Stimulated activated CD8-positive, alpha-beta memory T cell treated with anti-CD3 and anti-CD28 coated beads, Interleukin-7, amount 100 ng/mL, for 4 hours (primary cell): ENCODE results near the gene PHPT1.
"Not testable (repeated sequence)": the region's sequence is repeated elsewhere in the genome, so short reads cannot be mapped to it uniquely, and the experiment has no call there.

Experiments used
- DNase-seq, 2 donors: peaks; one replicate each; pipeline ENCODE4 v3.0.0-alpha.2; 2020; ENCODE audit warnings: low read depth in 2 of 2

The PHPT1 gene

DNA sequence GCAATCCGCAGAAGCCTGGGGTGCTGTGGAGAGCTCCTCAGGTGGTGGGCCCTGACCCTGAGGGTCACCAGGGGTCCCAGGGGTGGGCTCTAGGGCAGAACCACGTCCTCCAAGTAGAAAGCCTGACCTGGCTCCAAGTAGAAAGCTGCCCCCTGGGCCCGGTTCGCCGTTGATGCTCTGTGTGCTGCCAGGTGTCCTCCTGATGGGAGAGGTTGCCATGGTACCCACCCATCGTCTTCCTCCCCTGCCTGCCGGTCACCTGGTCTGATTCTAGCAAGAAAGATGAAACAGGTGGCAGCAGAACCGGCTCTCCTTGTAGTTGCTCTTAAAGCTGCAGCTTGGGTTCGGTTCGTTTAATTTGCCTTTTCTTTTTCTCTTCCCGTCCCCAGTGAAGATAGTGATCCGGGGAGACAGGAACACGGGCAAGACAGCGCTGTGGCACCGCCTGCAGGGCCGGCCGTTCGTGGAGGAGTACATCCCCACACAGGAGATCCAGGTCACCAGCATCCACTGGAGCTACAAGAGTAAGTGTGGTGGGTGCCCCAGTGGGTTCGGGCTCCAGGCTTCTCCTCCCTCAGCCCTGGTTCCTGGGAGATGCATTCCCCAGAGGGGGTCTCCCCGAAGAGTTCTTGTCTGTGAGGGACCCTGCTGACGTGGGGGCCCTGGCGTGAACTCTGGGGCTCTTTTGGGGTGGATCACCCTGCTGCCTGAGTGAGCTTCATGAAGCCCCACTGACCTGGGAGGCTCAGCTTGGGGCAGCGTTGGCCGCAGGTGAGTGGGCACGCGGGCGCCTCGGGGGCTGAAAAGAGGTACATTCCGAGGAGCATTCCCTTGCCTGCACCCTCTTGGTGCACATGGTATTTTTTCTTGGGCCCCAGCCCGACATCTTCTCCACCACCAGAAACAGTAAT lies 25.8 kb upstream of the PHPT1 start:
- no peak for DNase-seq

DNA sequence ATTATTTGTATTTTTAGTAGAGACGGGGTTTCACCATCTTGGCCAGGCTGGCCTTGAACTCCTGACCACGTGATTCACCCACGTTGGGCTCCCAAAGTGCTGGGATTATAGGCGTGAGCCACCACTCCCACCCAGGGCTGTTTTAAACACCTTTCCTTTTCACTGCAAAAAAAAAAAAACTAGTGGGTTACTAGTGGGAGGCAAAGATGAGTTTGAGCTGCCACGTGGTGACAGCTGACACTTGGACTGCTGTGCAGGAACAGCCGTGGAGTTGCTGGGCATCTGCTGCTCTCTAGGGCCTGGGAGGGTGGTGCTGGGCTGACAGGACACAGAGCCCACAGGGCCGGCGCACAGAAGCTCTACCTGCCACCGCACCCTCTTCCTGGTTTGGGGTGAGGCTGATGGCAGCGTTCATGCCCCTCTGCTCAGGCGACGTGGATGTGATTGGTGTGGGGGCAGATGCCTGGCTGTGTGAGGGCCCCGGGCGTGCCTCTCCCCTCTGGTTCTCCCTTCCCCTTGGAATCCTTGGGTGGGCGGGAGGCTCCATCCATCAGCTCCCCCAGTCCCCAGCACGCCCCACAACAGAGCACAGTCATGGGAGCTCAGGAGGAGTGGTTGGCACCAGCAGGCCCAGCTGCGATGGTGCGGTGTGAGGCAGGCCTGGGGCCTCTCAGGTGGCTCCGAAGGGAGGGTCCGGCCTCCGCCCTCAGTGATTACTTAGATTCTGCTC lies 24.5 kb upstream of the PHPT1 start:
- no peak for DNase-seq

DNA sequence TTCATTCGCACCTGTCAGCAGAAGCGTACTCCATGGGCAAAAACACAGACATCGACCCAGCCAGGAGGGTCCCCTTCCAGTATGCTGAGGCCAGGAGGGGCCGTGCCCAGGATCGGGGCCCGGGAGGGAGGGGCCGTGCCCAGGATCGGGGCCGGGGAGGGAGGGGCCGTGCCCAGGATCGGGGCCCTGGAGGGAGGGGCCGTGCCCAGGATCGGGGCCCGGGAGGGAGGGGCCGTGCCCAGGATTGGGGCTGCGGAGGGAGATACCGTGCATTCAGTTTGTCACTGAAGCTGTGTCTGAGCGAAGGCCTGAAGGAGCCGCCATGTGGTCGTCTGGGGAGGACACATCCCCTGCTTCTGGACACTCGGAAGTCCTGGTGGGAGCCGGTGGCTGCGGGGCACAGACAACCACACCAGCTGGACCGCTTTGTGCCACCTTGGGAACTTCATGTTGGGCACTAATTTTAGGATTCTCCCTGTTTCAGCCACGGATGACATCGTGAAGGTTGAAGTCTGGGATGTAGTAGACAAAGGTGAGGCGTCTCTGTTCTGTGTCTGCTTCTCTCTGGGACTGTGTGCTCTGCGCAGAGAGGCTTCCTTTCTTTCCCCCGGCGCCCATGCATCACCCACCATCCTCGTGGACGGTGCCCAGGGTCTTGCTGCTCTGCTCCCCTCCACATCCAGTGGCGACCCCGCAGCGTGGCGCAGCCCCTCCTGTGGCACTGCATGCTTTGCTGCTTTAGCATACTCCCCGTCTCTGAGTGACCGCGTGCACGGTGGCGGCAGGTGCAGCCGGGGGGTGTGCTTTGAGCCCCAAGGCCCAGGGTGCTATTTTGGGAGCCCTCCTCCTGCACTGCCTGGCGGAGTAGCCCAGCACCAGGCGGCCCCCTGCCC lies 23.7 kb upstream of the PHPT1 start:
- DNase-seq = no peak

DNA sequence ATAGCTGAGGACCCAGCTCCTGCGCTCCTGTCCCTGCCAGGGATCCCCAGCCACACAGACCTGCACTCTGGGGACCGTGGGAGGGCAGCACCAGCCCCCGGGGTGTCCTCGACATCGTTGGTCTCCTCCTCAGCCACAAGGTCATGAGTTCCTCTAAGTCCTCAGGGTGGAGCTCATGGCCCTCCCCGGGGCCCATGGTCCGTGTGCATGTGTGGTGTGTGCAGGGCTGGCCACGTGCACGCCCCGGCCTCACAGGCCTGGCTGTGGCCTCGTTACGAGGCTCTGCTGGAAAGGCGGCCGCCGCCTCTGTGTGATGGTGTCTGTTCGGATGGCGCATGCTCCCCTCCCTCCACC lies 23.0 kb upstream of the PHPT1 start:
- DNase-seq = no peak

DNA sequence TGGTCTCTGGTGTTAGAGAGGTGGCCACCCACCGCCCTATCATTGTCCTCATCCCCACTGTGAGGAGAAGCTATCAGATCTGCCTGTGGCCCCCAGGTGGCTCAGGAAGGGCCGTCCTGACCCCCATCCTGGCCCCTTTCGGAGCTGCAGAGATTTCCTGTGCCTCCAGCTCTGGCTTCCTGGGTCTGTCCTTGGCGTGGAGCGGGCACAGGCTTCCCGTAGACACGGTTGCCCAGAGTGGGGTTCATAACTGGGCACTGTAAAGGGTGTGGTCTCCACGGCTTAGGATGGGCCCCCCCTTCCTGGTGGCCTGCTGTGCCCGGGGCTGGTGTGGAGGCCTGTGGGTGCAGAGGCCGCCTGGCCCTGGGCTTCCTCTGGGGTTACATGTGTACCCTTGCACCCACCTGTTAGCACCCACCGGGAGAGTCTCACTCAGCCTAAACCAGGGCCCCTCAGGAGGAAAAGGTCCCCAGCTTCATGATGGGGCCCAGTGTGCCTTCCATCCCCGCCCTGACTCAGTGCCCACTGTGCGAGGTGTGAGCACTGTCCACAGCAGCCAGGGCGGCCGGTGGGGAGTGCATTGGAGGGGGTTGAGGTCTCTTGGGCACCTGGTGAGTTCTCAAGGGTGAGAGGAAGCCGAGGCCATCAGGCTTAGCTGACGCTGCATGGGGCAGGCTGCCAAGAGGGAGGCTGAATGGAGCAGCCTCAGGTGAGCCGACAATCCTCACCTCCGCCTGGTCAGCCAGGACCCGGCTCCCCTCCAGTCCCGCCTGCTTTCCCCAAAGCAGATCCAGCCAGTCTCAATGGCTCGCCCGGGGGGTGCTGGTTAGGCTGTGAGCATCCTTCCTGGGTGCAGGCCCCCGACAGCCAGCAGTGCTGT lies 22.3 kb upstream of the PHPT1 start:
- DNase-seq = no peak

DNA sequence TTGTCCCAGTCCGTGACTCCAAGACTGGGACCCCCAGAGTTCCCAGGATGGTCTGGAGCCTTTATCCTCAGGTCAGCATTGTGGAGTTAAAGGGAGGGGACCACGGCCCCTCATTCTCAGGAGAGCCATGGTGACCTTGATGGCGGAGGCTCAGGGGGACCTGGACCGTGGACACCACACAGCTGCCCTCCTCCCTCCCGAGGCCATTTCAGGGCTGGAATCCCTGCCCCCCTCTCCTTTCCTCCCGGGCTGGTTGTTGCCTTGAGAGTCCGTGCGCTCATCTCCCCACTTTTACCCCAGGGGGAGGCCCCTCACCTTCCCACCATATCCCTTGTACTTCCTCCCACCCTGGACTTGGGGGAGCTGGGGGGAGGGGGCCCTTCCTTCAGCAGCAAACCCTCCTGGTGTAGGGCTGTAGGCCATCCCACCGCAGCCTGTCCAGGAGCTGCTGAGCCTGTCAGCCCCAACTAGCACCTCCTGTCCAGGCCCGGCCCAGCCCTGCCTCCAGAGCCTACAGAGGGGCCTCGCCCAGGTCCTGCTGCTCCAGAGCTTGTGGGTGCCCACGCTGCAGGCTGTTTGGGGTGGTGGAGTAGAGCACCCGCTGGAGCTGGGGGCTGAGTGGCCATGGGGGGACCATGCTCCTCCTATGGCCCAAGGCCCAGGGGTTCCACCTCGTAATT lies 21.3 kb upstream of the PHPT1 start:
- no peak for DNase-seq

DNA sequence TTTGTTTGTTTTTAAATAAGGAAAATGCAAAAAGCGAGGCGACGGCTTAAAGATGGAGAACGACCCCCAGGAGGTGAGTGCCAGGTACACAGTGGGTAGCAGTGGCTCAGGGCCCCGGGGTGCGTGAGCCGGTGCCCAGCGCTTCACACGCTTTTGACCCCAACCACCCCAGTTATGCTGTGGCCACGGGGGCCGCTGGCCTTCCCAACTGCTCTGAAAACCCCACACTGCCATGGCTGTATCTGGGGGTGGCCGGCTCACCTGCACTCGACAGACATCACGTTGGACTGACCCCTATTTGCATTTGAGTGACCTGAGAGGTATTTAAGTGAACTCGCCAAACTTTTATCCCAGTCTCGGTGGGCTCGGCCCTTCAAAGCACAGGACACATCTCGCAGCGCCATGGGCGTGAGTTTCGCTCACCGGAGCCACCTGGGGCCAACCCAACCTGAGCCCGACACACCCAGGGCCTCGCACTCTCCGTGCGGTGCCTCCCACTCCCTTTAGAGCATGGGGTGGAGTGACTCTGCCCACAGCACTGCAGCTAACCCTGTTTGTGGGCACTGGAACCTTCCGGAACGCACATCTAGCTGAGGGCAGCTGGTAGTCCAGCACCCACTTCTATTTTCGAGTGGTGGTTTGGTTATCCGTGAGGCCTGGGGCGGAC lies 20.6 kb upstream of the PHPT1 start:
- DNase-seq = no peak

DNA sequence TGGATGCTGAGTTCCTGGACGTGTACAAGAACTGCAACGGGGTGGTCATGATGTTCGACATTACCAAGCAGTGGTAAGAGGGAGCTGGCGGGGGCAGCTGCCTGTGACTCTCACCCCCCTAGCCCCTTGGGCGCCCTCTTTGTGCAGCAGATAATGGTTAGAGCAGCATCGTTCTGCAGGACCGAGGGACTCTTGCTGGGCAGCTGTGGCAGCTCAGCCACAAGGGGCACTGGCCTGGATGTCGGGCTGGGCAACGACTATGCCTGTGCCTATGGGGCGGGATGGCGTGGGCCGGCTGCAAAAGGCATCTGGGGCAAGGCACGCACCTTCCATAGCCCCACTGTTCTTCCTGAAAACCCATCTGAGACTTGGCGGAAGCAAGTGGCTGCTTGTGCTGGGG lies 19.8 kb upstream of the PHPT1 start:
- DNase-seq = no peak

DNA sequence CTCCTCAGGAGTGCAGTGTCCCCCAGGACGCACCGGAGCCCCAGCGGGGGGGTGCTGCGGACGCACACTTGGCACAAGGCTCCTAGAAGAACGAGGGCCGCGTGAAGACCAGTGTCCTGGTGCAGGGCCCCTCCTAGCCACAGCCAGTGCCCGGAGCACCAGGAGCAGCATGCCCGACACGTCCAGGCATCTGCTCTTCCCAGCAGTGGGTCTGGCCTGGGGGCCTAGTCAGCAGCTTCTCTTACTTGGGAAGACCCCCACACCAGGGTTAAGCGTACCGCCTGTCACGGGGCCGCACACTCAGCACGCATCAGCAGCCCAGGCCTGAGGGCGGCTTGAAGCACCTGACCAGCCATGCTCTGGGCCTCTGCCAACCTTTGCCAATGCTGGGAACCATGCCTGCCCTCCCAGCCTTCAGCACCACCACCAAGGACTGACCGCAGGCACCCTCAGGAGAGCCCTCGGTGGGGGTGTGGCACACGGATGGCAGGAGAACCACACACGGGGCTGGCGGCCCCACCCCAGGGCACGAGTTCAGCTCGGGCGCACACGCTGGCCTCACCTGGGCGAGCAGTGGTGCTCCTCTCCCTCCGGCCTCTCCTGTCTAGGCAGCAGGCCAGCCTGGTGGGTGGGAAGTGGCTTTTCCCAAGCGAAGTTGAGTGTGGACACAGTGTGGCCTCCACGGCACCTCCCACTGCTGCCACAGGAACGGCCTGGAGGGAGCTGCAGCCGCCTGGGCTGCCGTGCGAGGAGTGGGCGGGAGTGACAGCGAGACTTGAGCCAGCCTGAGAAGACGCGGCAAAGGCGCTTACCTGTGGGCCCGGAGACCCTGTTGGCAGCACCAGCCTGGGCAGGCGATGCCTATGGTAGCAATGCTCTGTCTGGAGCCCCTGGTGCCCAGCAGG lies 19.0 kb upstream of the PHPT1 start:
- DNase-seq = no peak

DNA sequence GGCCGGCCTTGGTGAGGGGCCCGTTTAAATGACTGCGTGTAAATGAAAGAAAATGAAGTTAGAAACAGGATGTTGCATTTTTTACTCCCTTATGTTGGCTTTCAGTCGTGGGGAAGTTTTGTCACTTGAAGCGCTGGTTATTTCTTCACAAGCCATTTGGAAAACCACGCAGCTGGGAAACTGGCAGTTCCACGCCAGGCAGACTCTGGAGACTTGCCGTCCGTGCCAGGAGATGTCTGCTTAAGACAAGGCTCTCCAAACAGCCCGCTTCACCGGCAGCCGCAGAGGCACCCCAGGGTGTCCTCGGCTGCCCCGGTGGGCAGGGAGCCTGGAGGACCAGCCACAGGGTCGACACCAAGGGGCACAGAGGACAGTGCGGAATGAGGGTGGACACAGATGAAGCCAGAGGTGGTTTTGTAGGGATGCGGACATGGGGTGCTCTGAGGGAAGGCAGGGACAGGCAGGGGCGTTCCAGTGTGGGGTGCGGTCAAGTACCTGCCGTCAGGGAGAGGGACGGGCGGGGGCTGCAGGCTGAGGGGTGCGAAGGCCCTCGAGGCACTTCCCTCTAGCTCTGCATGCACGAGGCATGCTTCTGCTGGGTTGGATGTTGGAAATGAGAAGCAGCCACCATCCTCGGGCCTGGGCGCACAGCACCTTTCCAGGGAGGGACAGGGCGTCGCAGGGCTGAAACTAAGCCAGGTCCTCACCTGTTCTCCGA lies 18.0 kb upstream of the PHPT1 start:
- no peak for DNase-seq

DNA sequence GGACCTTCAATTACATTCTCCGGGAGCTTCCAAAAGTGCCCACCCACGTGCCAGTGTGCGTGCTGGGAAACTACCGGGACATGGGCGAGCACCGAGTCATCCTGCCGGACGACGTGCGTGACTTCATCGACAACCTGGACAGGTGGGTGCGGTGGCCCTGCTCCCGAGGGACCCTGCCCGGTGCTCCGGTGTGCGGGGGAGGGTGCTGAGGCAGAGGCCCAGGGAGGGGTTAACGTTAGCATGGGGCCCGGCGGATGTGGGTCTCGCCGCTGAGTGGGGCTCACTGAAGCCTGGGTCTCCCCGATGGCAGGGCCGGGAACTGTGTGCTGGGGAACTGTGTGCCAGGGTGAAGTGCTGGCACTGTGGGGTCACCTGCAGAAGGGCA lies 17.5 kb upstream of the PHPT1 start:
- no peak for DNase-seq

DNA sequence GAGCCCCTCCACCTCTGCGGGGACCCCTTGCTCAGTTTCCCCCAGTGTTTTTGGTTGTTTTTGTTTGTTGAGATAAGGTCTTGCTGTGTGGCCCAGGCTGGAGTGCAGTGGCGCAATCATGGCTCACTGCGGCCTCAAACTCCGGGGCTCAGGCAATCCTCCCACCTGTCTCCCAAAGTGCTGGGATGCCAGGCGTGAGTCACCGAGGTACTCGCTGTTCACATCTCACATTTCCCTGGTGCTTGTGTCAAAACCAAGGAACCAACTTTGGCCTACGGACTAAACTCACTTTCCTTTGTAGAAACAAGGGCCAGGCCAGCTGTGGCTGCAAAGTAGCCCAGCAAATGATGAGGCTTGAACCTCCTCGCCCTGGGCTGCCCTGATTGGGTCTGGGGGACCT lies 16.6 kb upstream of the PHPT1 start:
- DNase-seq = no peak

DNA sequence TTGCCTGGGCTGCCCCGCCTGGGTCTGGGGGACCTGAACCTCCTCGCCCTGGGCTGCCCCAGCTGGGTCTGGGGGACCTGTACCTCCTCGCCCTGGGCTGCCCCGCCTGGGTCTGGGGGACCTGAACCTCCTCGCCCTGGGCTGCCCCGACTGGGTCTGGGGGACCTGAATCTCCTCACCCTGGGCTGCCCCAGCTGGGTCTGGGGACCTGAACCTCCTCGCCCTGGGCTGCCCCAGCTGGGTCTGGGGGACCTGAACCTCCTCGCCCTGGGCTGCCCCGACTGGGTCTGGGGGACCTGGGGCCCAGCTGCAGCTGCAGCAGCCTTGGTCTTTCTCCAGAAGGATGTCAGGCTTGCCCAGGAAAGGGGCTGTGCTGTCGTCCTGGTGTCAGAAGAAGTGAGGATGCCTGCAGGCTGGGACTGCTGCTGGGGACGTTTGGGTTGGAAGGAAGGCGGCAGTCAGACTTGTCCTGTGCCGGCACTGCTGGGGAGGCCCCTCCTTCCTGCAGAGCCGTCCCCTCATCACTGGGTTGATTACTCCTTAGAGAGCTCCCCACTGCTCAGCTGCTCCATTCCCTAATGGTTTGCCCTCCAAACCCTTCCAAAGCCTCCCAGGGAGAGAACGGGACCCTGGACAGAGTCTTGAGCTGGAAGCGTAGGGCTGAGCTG lies 15.7 kb upstream of the PHPT1 start:
- not testable (repeated sequence) for DNase-seq

DNA sequence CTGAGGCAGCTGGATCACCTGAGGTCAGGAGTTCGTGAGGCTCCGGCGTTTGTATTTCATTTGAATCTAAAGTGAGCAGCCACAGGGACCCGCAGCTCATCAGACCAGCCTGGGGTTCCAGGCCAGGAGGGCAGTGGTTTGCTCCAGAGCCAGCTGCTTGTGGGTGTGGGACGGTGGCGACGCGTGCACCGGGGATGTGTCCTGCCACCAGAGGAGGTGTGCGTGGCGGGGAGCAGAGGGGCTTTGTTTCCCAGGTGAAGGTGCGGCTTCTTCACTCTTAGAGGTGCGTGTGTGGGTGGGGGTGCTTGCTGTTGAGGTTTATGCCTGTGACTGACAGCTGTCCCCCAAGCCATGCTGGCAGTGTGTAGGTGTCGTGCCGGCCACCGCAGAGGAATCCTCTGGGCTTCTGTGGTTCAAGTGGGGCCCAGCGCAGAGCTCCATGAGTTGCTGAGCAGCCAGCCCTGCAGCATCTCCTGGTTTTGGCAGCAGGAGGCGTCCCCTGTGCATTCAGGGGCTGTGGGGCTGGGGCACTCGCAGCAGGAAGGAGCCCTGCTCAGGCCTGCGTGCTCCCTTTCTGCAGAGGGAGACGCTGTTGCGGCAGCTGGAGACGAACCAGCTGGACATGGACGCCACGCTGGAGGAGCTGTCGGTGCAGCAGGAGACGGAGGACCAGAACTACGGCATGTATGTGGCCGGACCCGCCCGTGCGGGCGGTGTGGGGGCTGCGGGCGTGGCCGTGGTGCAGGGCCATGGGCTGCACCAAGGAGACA lies 13.9 kb upstream of the PHPT1 start:
- DNase-seq = no peak

DNA sequence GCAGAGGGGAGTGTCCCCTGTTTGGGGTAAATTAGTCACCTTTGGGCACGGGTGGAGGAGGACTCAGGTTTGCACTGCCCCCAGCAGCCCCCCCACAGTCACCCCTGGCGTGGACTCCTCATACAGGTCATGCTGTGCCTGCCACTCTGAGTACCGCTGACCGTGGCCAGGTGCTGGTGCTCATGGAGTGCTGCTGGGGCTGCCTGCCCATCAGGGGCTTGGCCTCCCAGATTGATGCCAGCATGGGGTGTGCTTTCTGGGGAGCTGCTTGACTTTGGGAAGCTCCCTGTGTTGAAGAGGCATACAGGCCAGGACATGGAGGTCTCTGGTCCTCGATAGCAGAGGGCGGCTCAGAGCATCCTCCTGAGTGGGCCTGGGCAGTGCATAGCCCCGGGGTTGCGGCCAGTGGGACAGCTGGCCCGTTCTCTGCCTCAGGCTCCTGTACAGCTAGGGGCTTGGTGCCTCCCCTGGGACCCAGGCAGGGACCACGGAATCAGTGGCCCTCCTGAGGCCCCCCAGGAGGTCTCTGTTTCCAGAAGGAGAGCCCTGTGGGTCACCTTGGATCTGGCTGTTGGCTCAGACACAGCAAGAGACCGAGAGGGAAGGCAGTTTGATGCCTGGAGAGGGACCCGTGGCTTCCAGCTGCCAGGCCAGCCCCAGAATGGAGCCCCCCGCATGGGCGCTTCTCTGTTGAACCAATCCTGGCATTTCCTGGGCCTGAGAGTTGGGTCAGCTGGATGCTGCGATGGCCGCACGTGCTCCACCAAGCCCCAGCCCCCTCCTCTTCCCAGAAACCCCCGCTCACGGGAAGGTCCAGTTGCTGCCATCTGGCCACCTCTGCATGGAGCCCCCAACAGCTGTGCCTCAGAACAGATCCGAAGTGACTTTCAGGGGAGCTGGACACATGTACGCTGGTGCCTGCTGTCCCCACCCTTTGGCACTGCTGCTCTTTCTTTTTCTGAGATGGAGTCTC lies 13.0 kb upstream of the PHPT1 start:
- no peak for DNase-seq
